Measurements from ENCODE around the gene ADH1A. TPM values are rescaled to one million over a fixed set of nuclear protein-coding genes. Genes with fewer than 3 reads are reported as not detected.

ADH1A gene
- polyA plus RNA-seq, 1 donor (not counting 4 experiments of a cell fraction or from before 2014, with no cell fraction given) = not detected

GRCh38 chr4:99336553-99336952, 45.8 kb upstream of the ADH1A start:
- no peak for FAIRE-seq
- H3K79me2 ChIP-seq (ENCODE audit: control insufficient read depth, insufficient read depth, low read length) = no peaks in the 10 kb centered on the region
- no peaks in the 10 kb centered on the region for H3K4me1 ChIP-seq (ENCODE audit: control insufficient read depth, extremely low read depth, insufficient read depth, low read length)
- no peak overlapping the region for H2AFZ ChIP-seq (ENCODE audit: control insufficient read depth, low read length)
- dilution Hi-C loops (cut with MboI; ENCODE audit: extremely low pct_ligation_motif_present, low sequenced_read_pairs) = no loop called here
- no peak overlapping the region for H3K27ac ChIP-seq (ENCODE audit: control insufficient read depth, insufficient read depth, low read length)
- H4K20me1 ChIP-seq (ENCODE audit: control insufficient read depth, extremely low read depth, insufficient read depth, low read length) = no peaks in the 10 kb centered on the region
- H3K9me1 ChIP-seq (ENCODE audit: control insufficient read depth, extremely low read depth, insufficient read depth, low read length) = no peaks in the 10 kb centered on the region
- no peak overlapping the region for H3K4me2 ChIP-seq (ENCODE audit: control insufficient read depth, extremely low read depth, insufficient read depth, low read depth, low read length)
- TF ChIP-seq CTCF (optimal IDR thresholded peaks at IDR 0.05 in 1 of 3, IDR thresholded peaks at IDR 0.05 in 1 of 3, conservative IDR thresholded peaks at IDR 0.05 in 1 of 3; ENCODE audit: extremely low read depth in 1 of 3, insufficient read depth in 2 of 3, low read length in 3 of 3) (no peak), EZH2 (IDR thresholded peaks at IDR 0.05; ENCODE audit: low read length) (no peak)
- H3K27me3 ChIP-seq (ENCODE audit: control insufficient read depth, extremely low read depth, insufficient read depth, low read length) = no peaks in the 10 kb centered on the region
- no peak overlapping the region for H3K4me3 ChIP-seq (ENCODE audit: control insufficient read depth in 2 of 3, extremely low read depth in 1 of 3, insufficient read depth in 2 of 3, low read depth in 1 of 3, low read length in 3 of 3)
- no peak for DNase-seq (ENCODE audit: low read depth, low spot score)
- no peak overlapping the region for H3K9ac ChIP-seq (ENCODE audit: control insufficient read depth, extremely low read depth, insufficient read depth, low read length)
- no peaks in the 10 kb centered on the region for H3K36me3 ChIP-seq (ENCODE audit: control insufficient read depth in 2 of 2, extremely low read depth in 1 of 2, insufficient read depth in 2 of 2, low read length in 2 of 2)
- H3K9me3 ChIP-seq (ENCODE audit: control insufficient read depth, low read depth, low read length) = no peaks in the 10 kb centered on the region

- Histone ChIP-seq H3K4me3 (ENCODE audit: control insufficient read depth in 2 of 3, extremely low read depth in 1 of 3, insufficient read depth in 2 of 3, low read depth in 1 of 3, low read length in 3 of 3) (no peak overlapping the region), H2AFZ (ENCODE audit: control insufficient read depth, low read length) (no peak overlapping the region), H3K27me3 (ENCODE audit: control insufficient read depth, extremely low read depth, insufficient read depth, low read length) (no peaks in the 10 kb centered on the region), H3K9me1 (ENCODE audit: control insufficient read depth, extremely low read depth, insufficient read depth, low read length) (no peaks in the 10 kb centered on the region), H3K27ac (ENCODE audit: control insufficient read depth, insufficient read depth, low read length) (no peak overlapping the region), H4K20me1 (ENCODE audit: control insufficient read depth, extremely low read depth, insufficient read depth, low read length) (no peaks in the 10 kb centered on the region), H3K9me3 (ENCODE audit: control insufficient read depth, low read depth, low read length) (no peaks in the 10 kb centered on the region), H3K36me3 (ENCODE audit: control insufficient read depth in 2 of 2, extremely low read depth in 1 of 2, insufficient read depth in 2 of 2, low read length in 2 of 2) (no peaks in the 10 kb centered on the region), H3K79me2 (ENCODE audit: control insufficient read depth, insufficient read depth, low read length) (no peaks in the 10 kb centered on the region), H3K9ac (ENCODE audit: control insufficient read depth, extremely low read depth, insufficient read depth, low read length) (no peak overlapping the region), H3K4me1 (ENCODE audit: control insufficient read depth, extremely low read depth, insufficient read depth, low read length) (no peaks in the 10 kb centered on the region), H3K4me2 (ENCODE audit: control insufficient read depth, extremely low read depth, insufficient read depth, low read depth, low read length) (no peak overlapping the region)
- DNase-seq (ENCODE audit: low read depth, low spot score) = no peak
- dilution Hi-C loops (cut with MboI; ENCODE audit: extremely low pct_ligation_motif_present, low sequenced_read_pairs) = no loop called here
- FAIRE-seq = no peak
- no peak for TF ChIP-seq CTCF (optimal IDR thresholded peaks at IDR 0.05 in 1 of 3, IDR thresholded peaks at IDR 0.05 in 1 of 3, conservative IDR thresholded peaks at IDR 0.05 in 1 of 3; ENCODE audit: extremely low read depth in 1 of 3, insufficient read depth in 2 of 3, low read length in 3 of 3)
- TF ChIP-seq EZH2 (IDR thresholded peaks at IDR 0.05; ENCODE audit: low read length) = no peak
Observed at GRCh38 chr4:99334880-99335279, 44.1 kb upstream of the ADH1A start.

All from keratinocyte (primary cell).